Lower lobe of right lung (tissue), 2 donors: Measurements from ENCODE around the gene MMP28. TPM values are rescaled to one million over a fixed set of nuclear protein-coding genes. Genes with fewer than 3 reads are reported as not detected.

Experiments used
- ATAC-seq, 2 donors: fragments of 200-7000 bp; cut with Tn5 transposase; one replicate each; pipeline ENCODE4 v1.9.1; 2020 to 2022; ENCODE audit warnings: mild to moderate bottlenecking in 2 of 2, moderate library complexity in 2 of 2
- DNase-seq: peaks from one replicate; pipeline ENCODE4 v3.0.0-alpha.2; 2020
- H3K27ac ChIP-seq: fragments of 200-600 bp; one replicate; pipeline ENCODE4 v1.8.0; 2022
- H3K27me3 ChIP-seq: fragments of 200-600 bp; one replicate; pipeline ENCODE4 v1.8.0; 2022; ENCODE audit warnings: low read depth
- H3K36me3 ChIP-seq: fragments of 200-600 bp; one replicate; pipeline ENCODE4 v1.8.0; 2022; ENCODE audit warnings: mild to moderate bottlenecking
- H3K4me1 ChIP-seq: fragments of 200-600 bp; one replicate; pipeline ENCODE4 v1.8.0; 2022
- H3K4me3 ChIP-seq: fragments of 200-600 bp; one replicate; pipeline ENCODE4 v1.8.0; 2022; ENCODE audit warnings: mild to moderate bottlenecking
- H3K9me3 ChIP-seq: fragments of 200-600 bp; one replicate; pipeline ENCODE4 v1.8.0; 2022
- intact Hi-C: fragments of 100-400 bp; cut with DNase I; formaldehyde crosslinking; loops from one replicate; pipeline ENCODE4 v1.11.0; 2022
- total RNA-seq: library from RNA; stranded (reverse); fragmentation: NEBNext Ultra II Directional; extraction: Animal tissue kit (Norgen Biotek cat#: 25700); gene quantifications from one replicate; pipeline ENCODE4 v1.2.1, GENCODE V29; 2021
- TF ChIP-seq, protein P1 (sequence below): fragments of 200-600 bp; IDR thresholded peaks from one replicate; pipeline ENCODE4 v1.8.0; 2022; ENCODE audit warnings: antibody characterized with exemption, mild to moderate bottlenecking
- donor health status: DM: no; HTN: yes; CAD: no; lungs with severe emphysema.

Gene MMP28
- total RNA-seq, 1 donor from 2014 or later = 40.9 TPM

DNA sequence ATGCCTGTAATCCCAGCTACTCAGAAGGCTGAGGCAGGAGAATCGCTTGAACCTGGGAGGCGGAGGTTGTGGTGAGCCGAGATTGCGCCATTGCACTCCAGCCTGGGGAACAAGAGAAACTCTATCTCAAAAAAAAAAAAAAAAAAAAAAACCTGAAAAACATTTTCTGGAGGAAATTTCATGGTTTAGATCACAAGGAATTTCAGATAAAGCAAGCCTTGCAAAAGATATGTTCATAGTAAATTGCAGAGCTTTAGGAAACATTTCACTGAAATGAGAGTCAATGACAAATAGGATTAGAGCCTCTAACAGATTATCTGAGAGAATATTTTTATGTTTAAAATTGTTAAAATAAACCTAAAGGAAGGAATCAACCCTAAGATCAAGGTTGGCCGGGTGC, 17.0 kb upstream of the MMP28 start:
- H3K9me3 ChIP-seq = no peaks in the 10 kb centered on the region
- ATAC-seq (no peak), DNase-seq (no peak)
- no peak overlapping the region for H3K27ac ChIP-seq
- H3K4me1 ChIP-seq = peaks cover 65% of the 10 kb centered on the region
- no peaks in the 10 kb centered on the region for H3K27me3 ChIP-seq
- TF ChIP-seq, protein P1, sequence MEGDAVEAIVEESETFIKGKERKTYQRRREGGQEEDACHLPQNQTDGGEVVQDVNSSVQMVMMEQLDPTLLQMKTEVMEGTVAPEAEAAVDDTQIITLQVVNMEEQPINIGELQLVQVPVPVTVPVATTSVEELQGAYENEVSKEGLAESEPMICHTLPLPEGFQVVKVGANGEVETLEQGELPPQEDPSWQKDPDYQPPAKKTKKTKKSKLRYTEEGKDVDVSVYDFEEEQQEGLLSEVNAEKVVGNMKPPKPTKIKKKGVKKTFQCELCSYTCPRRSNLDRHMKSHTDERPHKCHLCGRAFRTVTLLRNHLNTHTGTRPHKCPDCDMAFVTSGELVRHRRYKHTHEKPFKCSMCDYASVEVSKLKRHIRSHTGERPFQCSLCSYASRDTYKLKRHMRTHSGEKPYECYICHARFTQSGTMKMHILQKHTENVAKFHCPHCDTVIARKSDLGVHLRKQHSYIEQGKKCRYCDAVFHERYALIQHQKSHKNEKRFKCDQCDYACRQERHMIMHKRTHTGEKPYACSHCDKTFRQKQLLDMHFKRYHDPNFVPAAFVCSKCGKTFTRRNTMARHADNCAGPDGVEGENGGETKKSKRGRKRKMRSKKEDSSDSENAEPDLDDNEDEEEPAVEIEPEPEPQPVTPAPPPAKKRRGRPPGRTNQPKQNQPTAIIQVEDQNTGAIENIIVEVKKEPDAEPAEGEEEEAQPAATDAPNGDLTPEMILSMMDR = no peak
- H3K36me3 ChIP-seq = peaks cover 6% of the 10 kb centered on the region
- intact Hi-C loops = no loop called here
- H3K4me3 ChIP-seq = no peak overlapping the region

DNA sequence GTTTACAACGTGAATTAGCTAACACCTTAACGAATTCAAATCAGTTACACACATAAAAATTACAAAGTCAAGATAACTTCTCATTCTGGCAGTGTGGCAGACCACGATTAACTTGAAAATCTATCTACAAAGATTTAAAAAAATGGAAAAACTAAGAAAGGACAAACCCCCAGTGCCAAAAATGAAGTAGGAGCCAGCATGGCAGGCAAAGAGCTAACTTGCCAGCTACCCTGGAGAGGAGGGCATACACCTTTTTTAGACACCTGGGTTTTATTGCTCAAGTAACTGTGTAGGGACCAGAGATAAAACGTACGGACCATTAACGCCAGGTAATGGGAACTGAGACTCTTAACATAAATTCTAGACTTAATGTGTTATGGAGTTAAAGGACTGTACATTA, 16.3 kb upstream of the MMP28 start:
- intact Hi-C loops = no loop called here
- Histone ChIP-seq H3K4me3 (no peak overlapping the region), H3K4me1 (peaks cover 65% of the 10 kb centered on the region)

GRCh38 chr17:35809855-35810461, 14.5 kb upstream of the MMP28 start:
- peak overlapping the region; percentile 94 for H3K4me3 ChIP-seq
- no peaks in the 10 kb centered on the region for H3K9me3 ChIP-seq
- TF ChIP-seq, protein P1 = no peak
- intact Hi-C loops = no loop called here
- H3K27ac ChIP-seq = peak overlapping the region; percentile 90
- no peaks in the 10 kb centered on the region for H3K36me3 ChIP-seq
- no peaks in the 10 kb centered on the region for H3K27me3 ChIP-seq
- ATAC-seq = peak in 1 of 2 donors; percentile 46
- no peak for DNase-seq
- H3K4me1 ChIP-seq = peaks cover 56% of the 10 kb centered on the region

More for the DNA sequence above, 16.3 kb upstream of the MMP28 start:
- Histone ChIP-seq H3K36me3 (peaks cover 5% of the 10 kb centered on the region), H3K9me3 (no peaks in the 10 kb centered on the region), H3K27ac (no peak overlapping the region), H3K27me3 (no peaks in the 10 kb centered on the region)
- DNase-seq (no peak), ATAC-seq (no peak)
- TF ChIP-seq, protein P1 = no peak

- Histone ChIP-seq H3K9me3 (no peaks in the 10 kb centered on the region), H3K27ac (peak within 1 kb of the TSS; percentile 90), H3K36me3 (no peaks in the 10 kb centered on the region), H3K27me3 (no peaks in the 10 kb centered on the region), H3K4me3 (peak within 1 kb of the TSS; percentile 94), H3K4me1 (peaks cover 58% of the 10 kb centered on the region)
- TF ChIP-seq, protein P1 = peak; percentile 79
- DNase-seq = peak; percentile 97
- intact Hi-C loops = no loop called here
- peak; percentile 98 to 99 for ATAC-seq
Observed at GRCh38 chr17:35808962-35809854, 13.8 kb upstream of the MMP28 start, which contains the start of gene TAF15. TSS of gene TAF15 (plus strand) at chr17:35809484. CDS start at chr17:35809570, 86 bp downstream.

GRCh38 chr17:35808240-35808961, 13.0 kb upstream of the MMP28 start:
- DNase-seq = no peak
- no peaks in the 10 kb centered on the region for H3K27me3 ChIP-seq

More at GRCh38 chr17:35808240-35808961, 13.0 kb upstream of the MMP28 start:
- Histone ChIP-seq H3K36me3 (no peaks in the 10 kb centered on the region), H3K9me3 (no peaks in the 10 kb centered on the region), H3K4me1 (peaks cover 51% of the 10 kb centered on the region), H3K4me3 (peak overlapping the region; percentile 94), H3K27ac (peak overlapping the region; percentile 90)
- ATAC-seq = no peak
- intact Hi-C loops = no loop called here
- TF ChIP-seq, protein P1 = no peak
